ENCODE data around the gene CCDC192.

GRCh38 chr5:127802477-127802865, 99.3 kb downstream of the CCDC192 start:
- no peak for TF ChIP-seq SP1 (IDR thresholded peaks at IDR 0.05; ENCODE audit: low read depth, low read length)
- no peak for TF ChIP-seq RFX5 (IDR thresholded peaks at IDR 0.05; ENCODE audit: low read depth, low read length)
- TF ChIP-seq ZBTB11 (CRISPR knock-in tag; IDR thresholded peaks at IDR 0.05), result no peak
- no peak for TF ChIP-seq GATAD2B (conservative IDR thresholded peaks at IDR 0.05; ENCODE audit: low read depth)
- TF ChIP-seq FOXM1 (IDR thresholded peaks at IDR 0.05; ENCODE audit: low read depth, low read length), result no peak
- TF ChIP-seq CTCF (IDR thresholded peaks at IDR 0.05 in 2 of 3, conservative IDR thresholded peaks at IDR 0.05 in 1 of 3; ENCODE audit: control insufficient read depth in 2 of 3, extremely low read depth in 1 of 3, insufficient read depth in 1 of 3, low read depth in 3 of 3, low read length in 3 of 3), result no peak
- no peak for TF ChIP-seq CBFB (IDR thresholded peaks at IDR 0.05; ENCODE audit: low read depth)
- no peak for TF ChIP-seq PBX3 (IDR thresholded peaks at IDR 0.05; ENCODE audit: insufficient replicate concordance, low read depth, low read length)
- no peak for TF ChIP-seq SIN3A (IDR thresholded peaks at IDR 0.05; ENCODE audit: low read depth, low read length)
- no peak for TF ChIP-seq MAX (IDR thresholded peaks at IDR 0.05; ENCODE audit: low read depth, low read length)
- TF ChIP-seq YY1 (IDR thresholded peaks at IDR 0.05; ENCODE audit: low read depth, low read length), result no peak
- no peak for TF ChIP-seq TBL1XR1 (IDR thresholded peaks at IDR 0.05; ENCODE audit: low read depth, low read length)

All from GM12878 (cell line).